Transverse colon (tissue), 3 donors: Measurements from ENCODE around the gene PPP3CA.

ENCODE experiments used
- EP300 ChIP-seq: sonication (generic); formaldehyde crosslinking; IDR thresholded peaks from one replicate; pipeline ENCODE4 v1.6.1; 2017; ENCODE audit warnings: antibody characterized with exemption, low read depth
- POLR2A ChIP-seq: fragments of 450-650 bp; IDR thresholded peaks from one replicate; pipeline ENCODE4 v1.6.1; 2016; ENCODE audit warnings: antibody characterized with exemption, mild to moderate bottlenecking, moderate library complexity
- TF ChIP-seq, protein P1 (sequence below), 5 experiments: fragments of 200-600 bp in 3 of 5; fragments of 450-650 bp in 2 of 5; sonication (generic) in 3 of 5; IDR thresholded peaks; 1 replicate in 2 of 5; 2 replicates in 3 of 5; pipeline ENCODE4 v1.5.1; 2016 to 2017; ENCODE audit warnings: antibody characterized with exemption in 5 of 5, inconsistent platforms in 3 of 5, mild to moderate bottlenecking in 2 of 5, moderate library complexity in 1 of 5

DNA sequence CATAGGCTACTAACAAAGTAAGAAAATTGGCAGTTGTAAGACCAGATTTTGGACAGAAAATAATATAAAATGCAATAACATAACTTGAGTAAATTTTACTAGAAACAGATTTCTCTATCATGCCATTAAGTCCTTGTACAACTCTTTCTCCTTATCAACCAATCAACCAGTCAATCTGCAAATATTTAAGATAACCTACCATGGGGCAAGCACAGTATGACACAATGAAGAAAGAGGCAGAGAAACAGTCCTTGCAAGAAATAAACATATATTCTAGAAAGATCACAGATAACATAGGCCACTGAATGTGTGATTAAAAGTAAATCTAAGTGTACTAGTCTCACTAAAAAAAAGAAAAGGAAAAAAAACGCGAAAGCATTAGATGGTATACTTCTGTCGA is 194.8 kb downstream of the PPP3CA start:
- TF ChIP-seq, protein P1, sequence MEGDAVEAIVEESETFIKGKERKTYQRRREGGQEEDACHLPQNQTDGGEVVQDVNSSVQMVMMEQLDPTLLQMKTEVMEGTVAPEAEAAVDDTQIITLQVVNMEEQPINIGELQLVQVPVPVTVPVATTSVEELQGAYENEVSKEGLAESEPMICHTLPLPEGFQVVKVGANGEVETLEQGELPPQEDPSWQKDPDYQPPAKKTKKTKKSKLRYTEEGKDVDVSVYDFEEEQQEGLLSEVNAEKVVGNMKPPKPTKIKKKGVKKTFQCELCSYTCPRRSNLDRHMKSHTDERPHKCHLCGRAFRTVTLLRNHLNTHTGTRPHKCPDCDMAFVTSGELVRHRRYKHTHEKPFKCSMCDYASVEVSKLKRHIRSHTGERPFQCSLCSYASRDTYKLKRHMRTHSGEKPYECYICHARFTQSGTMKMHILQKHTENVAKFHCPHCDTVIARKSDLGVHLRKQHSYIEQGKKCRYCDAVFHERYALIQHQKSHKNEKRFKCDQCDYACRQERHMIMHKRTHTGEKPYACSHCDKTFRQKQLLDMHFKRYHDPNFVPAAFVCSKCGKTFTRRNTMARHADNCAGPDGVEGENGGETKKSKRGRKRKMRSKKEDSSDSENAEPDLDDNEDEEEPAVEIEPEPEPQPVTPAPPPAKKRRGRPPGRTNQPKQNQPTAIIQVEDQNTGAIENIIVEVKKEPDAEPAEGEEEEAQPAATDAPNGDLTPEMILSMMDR (IDR thresholded peaks at IDR 0.05), result no peak
- TF ChIP-seq POLR2A (no peak), EP300 (no peak)
